ENCODE measurements around the gene TNS1. TPM values are rescaled to one million over a fixed set of nuclear protein-coding genes. Genes with fewer than 3 reads are reported as not detected.
A peak's percentile ranks its signal among the peaks of the same experiment; 100 is the strongest.

TNS1 gene
- total RNA-seq, 2 donors from 2014 or later, result 436 to 508 TPM

DNA sequence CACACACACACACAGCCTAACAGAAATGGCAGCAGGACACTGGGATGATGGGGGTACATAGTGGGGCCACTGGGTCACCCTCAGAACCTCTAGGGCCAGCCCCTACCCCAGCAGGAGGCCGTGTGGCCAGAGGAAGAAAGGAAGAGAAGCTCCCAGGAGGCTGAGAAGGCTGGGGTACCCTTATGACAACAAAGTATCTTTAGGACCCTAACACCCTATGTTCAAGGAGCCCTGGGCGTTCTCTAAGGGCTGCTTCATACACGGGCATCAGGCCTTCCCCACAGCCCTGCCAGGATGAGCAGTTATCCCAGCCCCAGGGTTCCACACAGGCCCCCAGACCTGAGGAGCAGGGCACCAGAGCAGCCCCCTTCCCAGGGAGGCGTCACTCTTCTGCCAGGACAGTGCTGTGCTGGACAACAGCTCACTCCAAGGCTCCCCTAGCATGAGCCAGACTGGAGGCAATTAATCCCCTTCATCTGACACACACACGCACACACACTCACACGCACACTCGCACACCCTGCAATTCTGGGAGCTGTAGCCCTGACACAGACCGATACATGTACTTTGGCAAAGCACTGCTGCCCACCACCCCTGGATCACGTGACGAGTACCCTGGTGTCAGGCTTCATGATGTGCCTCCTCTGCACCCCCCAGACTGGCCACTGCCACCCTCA, 163.6 kb downstream of the TNS1 start:
- intact Hi-C loops (cut with DNase I), result no loop called here
- no peak for ATAC-seq
- no peak for DNase-seq

DNA sequence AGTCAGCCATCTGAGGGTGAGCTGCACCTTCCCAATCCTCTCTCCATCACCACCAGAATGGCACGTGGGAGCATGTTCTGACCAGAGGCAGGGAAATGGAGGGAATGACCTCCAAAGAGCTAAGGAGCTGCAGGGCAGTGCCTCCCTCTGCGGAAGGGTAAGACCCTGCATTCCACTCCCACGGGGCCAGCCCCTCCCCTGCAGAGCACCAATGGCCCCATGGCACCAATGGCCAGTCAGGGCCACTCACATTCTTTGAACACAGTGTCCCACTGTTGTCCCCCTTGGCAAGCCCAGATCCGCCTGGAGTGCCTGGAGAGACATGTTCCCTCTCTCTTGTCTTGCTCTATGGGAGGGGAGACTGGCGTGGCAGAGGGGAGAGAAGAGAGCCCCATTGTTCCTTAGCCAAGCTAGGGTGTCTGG, 164.4 kb downstream of the TNS1 start:
- DNase-seq, result peak; percentile 55
- intact Hi-C loops (cut with DNase I), result no loop called here

DNA sequence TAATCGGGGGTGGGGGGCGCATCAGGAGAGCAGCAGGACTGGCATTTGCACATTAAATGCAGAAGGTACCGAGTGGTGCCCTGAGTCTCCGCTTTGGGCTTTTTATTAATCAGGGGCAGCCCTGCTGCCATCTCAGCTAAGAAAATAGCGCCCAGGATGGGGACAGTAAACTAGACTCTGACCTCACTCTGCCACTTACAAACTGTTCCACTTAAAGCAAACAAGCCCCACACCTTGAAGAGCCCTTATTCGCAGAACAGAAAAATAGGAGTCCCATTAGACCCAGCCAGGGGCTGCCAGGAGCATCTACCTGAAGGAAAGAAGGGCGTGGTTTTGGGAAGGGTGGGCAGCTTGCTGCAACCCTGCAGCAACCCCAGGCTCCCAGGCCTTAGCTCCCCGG, 165.3 kb downstream of the TNS1 start:
- no peak for ATAC-seq
- intact Hi-C loops (cut with DNase I), result no loop called here

More for the DNA sequence above, 164.4 kb downstream of the TNS1 start:
- ATAC-seq, result peak; percentile 4 to 21

DNA sequence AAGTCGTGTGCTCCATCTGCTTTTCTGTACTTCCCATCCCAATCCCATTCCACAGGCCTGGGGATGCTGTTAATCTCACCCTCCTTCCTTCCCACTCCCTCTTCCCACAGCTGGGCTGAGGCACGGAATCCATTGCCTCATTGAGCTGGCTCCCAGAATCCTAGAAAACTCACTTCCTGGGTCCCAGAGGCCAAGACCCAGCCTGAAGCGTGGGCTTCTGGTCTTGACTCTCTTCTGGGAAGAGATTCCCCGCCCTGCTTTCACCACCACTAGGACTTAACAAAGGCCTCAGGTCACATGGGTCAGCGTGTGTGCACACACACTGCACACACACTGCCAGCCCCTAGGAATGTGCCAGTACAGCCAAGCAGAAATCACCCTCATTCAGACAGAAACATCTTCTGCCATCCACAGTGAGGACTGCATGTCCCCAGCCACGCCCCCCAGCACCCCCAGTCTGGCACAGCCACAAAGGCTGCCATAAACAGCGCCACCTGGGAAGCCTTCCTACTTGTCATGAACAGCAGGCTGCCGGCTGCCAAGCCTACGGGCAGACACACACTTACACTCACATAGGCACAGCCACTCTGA, 165.8 kb downstream of the TNS1 start:
- DNase-seq, result peak; percentile 87
- intact Hi-C loops (cut with DNase I), result no loop called here
- peak; percentile 58 to 71 for ATAC-seq

More for the DNA sequence above, 165.3 kb downstream of the TNS1 start:
- DNase-seq, result no peak

DNA sequence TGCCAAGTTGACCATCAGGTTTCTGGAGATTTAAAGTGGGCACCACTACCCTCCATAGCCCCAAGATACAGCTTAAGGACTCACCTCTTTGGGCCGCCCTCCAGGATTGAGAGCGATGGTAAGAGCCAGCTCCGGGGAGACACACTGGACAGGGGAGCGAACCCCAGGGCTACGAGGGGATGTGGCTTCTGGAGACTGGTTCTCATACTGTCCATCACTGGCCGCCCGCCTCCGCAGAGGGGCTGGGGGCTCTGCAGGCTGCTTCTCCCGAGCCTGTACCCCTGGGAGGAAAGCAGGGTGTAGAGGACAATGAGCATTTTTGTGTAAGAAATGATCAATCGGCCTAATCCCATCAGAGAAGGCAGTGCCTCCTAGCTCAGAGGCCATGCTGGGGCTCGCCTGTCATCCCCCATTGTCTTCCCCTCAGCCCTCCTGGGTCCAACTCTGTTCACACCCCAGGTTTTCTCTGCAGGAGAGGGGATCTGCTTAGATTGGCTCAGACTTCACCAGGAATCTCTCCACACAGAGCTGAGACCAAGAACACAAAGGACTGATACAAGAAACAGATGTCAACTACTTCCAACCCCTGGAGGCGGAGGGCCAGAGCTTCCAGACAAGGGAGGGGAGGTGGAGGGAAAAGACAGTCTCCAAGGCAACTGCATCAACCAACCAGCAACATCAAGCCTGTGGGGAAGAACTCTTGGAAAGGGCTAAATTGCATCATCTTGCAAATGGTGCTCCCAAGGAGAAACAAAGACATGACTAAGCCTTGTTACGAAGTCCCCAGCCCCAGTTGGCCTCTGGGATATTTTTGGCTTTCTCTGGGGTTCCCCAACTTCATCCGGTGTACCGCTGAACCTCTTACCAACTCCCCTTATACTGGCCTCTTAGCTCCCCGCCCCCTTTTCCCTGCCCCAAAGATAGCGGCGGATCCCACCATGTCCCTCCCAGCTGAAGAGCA, 166.6 kb downstream of the TNS1 start:
- peak; percentile 77 for DNase-seq
- intact Hi-C loops (cut with DNase I), result no loop called here
- ATAC-seq, result peak; percentile 12 to 67

DNA sequence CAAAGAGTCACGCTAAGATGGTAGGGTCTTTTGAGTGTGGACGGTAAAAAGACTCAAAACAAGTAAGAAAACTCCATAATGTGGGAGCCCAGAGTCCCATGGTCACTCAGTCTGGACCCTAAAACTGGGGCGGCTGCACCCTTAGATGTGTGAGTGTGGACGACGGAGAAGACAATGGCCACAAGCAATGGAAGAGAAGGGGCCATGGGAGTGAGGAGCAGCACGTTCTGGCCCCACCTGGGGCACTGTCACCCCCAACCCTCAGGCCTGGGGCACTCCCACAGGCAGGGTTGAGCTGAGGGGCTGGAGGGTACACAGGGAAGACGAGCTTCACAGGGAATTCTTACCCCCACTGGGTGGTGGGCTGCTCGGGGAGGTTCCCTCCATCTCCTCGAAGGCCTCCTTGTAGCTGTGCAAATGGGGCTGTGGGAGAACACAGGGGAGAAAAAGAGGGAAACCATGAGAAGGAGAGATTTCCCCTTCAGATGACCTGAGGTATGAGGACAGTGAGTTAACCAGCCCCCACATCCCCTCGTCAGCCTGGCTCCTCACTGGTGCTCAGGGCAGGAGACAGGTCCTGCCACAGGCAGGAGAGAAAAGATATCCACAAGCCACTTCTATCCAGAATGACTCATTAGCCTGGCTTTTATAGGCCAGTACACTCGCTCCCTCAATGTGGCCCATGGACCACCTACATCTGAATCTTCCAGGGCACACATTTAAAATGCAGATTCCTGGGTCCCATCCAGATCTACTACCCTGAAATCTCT, 167.9 kb downstream of the TNS1 start:
- DNase-seq, result peak; percentile 16
- intact Hi-C loops (cut with DNase I), result no loop called here
- no peak for ATAC-seq

DNA sequence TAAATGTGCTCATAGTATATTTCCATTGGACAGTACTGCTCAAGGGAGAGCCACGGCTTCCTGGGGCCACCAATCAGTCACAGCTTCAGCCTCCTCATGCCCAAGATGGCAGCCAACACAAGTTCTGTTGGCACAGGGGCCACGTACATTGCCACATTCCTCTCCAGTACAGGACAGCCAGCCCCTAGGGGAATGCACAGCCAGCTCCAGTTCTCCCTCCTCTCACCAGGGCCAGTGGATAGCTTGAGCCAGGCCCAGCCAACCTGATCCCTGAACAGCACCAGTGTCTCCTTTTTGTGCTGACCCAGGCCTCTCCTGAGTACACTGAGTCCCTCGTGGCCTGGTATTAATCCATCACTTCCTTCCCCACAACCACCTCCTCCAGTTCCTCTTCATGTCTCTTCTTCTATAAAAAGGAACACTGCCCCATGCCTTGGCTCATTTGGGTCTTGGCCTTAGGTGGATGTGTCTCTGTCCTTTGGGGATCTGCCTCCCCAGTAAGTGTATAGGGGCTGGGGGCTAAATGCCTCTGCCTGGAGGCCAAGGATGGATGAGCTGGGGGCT, 168.7 kb downstream of the TNS1 start:
- peak; percentile 70 for DNase-seq
- peak; percentile 9 to 28 for ATAC-seq
- intact Hi-C loops (cut with DNase I), result no loop called here

DNA sequence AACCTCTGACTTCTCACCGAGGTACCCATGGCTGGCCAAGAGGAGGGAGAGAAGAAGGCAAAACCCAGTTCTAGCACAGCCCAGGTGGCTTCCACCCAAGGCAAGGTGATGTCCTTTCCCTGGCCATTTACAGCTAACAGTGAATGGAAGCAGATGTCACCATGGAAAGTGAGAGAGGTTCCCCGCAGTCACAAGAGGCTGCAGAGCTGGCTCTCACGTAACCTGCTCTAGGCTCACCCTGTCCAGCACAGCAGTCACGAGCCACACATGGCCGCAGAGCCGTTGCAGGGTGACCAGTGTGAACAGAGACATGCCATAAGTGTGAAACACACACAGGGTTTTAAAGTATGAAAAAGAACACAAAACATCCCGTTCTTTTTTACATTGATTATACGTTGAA, 169.4 kb downstream of the TNS1 start:
- no peak for ATAC-seq
- intact Hi-C loops (cut with DNase I), result no loop called here
- DNase-seq, result peak; percentile 33

DNA sequence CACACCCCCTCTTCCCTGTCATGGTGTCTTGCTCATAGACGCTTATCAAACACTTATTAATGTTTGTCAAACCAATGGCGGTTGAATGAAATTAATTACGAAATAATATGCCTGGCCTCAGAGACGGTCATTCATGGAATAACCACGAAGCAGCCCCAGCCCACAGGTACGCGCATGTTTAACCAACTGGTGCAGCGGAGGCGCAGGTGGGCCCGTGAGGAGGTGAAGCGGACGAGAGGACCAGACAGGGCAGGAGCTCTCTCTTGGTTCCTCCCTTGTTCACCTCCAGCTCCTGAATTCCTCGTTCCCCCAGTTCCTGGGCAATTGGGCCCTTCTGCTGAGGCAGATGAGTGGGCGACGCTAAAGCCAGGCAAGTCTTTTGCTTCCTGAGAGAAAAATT, 169.8 kb downstream of the TNS1 start:
- DNase-seq, result no peak
- ATAC-seq, result no peak
- intact Hi-C loops (cut with DNase I), result no loop called here

DNA sequence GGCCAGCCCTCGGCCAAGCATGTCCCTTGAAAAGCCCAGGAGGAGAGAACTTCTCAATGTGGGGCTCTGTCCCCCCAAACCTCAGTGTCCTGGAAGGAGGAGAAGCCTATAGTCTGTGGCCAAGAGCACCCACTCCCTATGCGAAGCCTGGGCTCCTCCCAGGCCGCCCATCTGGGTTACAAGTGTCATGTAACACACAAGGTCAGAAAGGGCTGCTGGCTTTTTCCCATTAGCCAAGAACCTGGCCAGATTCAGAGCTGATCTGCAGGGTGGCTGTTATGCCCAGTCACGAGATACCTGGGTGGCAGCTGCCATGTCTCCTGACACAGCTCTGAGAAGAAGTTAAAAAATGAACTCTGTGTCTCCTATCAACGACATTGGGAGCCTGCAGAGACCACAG, 170.7 kb downstream of the TNS1 start:
- intact Hi-C loops (cut with DNase I), result no loop called here
- ATAC-seq (no peak), DNase-seq (no peak)

DNA sequence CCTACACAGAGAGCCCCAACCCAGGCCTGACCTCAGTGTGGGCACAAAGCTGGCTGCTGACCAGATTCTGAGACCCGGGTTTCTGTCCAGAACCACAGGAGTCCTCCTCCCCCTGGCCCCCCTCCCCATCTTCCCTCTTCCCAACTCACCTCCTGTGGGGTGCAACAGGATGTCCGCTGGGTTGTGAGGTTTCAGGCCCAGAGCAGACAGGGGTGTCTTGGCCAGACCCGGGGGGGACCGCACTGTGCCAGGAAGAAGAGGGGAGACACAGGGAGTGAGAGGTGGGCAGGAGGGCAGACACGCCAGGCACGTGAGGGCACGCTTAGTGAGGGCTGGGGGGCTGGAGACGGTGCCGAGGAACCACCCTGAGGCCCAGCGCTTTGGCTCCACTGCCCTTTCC, 171.5 kb downstream of the TNS1 start:
- no peak for ATAC-seq
- DNase-seq, result no peak
- intact Hi-C loops (cut with DNase I), result no loop called here

DNA sequence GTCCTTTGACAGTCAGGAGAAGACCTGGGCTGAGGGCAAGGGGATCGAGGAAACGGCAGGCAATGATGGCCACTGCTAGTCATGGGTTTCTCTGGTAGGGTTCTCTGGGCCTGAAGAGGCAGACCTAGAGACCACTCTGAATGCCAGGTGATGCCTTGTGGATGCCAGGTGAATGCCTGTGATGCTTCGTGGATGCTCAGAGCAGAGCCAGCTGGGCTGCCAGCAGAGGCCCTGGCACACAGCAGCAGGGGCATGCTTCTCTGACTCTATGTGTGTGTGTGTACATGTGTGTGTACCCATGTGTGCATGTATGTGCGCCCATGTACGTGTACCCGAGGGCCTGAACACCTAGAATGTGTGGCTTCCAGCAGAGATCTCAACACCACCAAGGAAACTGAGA, 172.0 kb downstream of the TNS1 start:
- DNase-seq (no peak), ATAC-seq (no peak)
- intact Hi-C loops (cut with DNase I), result no loop called here

DNA sequence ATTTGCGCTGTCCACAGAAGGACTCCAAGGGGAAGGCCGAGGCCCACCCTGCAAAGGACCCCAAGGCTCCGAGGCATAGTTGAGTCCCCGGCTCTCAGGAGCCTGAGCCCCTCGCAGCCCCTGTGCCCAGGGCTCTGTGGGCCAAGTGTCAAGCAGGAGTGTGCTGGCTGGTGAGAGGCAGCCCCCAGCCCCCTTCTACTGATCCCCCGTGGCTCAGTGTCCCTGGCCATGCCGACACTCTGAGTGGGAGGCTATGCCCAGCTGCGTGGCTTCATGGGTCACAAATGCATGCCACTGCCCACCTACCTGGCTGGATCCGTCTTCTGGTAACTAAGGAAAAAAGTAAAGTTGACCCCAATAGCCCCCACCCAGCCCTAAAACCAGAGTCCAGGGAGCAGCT, 172.7 kb downstream of the TNS1 start:
- intact Hi-C loops (cut with DNase I), result no loop called here
- DNase-seq (no peak), ATAC-seq (no peak)

DNA sequence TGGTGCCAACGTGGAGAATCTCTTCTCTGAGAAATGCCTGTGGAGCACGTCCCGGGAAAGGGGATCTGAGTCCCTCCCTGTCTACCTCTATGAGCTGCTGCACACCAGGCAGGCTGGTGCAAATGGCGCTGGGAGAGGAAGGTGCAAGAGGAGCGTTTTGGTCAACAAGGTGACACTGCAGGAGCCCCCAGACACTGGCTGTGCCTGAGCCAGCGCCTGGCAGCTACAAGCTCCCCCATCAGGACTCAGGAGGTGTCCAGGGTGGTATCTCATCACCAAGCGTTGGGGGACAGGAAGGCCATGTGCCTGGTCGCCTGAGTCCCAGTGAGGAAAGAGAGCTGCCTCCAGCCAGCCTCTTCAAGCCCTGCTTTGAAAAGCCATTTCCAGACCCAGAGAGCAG, 173.4 kb downstream of the TNS1 start:
- no peak for DNase-seq
- ATAC-seq, result no peak
- intact Hi-C loops (cut with DNase I), result no loop called here

DNA sequence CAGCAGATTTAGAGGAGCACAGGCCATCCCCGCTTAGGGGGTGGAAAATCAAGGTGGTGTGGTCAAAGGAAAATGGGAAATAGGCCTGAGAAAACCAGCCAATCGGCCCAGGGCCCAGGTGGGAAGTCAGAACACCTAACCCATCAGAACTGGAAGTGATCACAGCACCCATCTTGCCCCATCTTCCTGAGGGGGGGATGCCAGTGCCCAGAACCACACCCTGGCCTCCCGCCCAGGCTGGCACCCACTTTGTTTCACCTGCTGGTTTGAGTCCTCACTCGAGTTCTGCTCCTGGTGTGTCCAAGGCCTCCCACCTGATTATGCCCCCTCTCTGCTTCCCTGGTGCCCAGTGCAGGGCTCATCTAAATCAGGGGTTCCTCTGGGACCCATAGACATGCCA, 174.5 kb downstream of the TNS1 start:
- ATAC-seq, result no peak
- intact Hi-C loops (cut with DNase I), result no loop called here
- DNase-seq, result no peak

DNA sequence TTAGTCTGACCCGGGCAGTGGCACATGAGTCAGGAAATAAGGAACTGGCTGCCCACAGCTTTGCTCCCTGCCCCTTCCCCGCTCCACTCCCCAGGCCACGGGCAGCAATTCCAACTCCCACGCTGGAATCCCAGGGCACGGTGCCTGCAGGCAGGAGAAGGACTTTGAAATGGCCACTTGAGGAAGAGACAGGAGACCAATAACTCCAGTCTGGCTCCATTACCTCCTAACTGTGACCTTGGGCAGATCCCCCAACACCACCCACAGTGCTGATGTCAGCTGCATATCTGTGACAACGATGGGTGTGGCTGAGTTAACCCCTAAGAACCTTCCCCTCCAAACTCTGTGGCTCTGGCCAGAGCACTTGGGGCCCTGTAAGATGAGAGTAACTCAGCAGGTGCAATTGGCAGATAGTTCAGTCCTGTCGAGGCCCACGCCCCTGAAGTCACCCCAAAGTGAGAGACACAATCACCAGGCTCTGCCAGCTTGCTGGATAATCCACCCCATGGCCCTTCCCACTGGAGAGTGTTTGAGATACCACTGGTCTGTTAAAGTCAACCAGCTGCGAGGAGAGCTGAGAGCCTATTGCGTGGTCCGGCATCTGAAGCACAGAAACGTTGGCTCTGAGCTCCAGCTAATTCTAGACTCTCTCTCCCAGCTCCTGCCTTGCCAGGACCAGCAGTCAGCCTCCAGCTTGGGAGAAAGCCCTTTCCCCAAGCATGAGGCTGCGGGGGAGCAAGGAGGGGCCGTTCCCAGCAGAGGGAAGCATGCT, 175.2 kb downstream of the TNS1 start:
- intact Hi-C loops (cut with DNase I), result no loop called here
- peak; percentile 64 for DNase-seq
- peak; percentile 58 to 63 for ATAC-seq

DNA sequence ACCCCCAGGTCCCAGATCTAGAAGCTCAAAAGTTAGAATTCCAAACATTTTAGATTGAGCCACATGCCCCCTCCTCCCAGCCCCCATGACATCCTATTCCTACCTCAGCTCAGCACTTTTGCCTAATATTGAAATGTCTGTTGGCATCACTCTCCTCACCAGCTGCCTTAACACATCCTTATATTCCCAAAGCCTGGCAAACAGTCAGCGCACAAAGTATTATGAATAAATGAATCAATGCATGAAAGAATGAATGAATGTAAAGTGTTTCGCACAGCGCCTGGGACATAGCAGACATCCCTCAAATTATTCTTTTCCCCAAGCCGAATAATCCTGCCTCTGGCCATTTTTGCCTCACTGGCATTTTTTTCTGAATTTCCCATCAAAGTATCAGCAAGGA, 175.8 kb downstream of the TNS1 start:
- DNase-seq (no peak), ATAC-seq (no peak)

DNA sequence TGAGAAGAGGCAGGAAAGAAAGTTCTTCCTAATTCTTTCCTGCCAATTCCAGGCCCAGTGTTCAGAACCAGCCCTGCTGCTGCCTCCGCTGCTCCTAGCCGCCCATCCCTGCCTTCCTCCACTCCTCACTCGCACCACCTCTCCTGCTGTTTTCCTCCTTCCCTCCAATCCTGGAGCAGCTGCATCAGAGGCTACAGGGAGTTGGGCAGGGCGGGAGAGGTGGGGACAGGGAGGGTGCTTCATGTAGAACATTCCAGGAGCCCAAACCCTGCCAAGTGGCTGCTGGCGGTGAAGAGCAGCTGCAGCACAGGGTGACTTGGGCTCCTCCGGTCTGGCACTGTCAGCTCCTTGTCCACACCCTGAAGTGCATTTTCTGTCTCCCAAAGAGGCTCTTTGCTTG, 176.3 kb downstream of the TNS1 start:
- ATAC-seq, result peak; percentile 13 to 21
- intact Hi-C loops (cut with DNase I), result no loop called here
- DNase-seq, result no peak

More for the DNA sequence above, 175.8 kb downstream of the TNS1 start:
- intact Hi-C loops (cut with DNase I), result no loop called here
